ENCODE data around the gene DLG4.
"Not testable (repeated sequence)": the region's sequence is repeated elsewhere in the genome, so short reads cannot be mapped to it uniquely, and the experiment has no call there.

GRCh38 chr17:7159571-7159970 is 60.1 kb downstream of the DLG4 start:
- TF ChIP-seq, protein P1, sequence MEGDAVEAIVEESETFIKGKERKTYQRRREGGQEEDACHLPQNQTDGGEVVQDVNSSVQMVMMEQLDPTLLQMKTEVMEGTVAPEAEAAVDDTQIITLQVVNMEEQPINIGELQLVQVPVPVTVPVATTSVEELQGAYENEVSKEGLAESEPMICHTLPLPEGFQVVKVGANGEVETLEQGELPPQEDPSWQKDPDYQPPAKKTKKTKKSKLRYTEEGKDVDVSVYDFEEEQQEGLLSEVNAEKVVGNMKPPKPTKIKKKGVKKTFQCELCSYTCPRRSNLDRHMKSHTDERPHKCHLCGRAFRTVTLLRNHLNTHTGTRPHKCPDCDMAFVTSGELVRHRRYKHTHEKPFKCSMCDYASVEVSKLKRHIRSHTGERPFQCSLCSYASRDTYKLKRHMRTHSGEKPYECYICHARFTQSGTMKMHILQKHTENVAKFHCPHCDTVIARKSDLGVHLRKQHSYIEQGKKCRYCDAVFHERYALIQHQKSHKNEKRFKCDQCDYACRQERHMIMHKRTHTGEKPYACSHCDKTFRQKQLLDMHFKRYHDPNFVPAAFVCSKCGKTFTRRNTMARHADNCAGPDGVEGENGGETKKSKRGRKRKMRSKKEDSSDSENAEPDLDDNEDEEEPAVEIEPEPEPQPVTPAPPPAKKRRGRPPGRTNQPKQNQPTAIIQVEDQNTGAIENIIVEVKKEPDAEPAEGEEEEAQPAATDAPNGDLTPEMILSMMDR (IDR thresholded peaks at IDR 0.05; ENCODE audit: low read depth, low read length, poor library complexity, severe bottlenecking) = not testable (repeated sequence)
- TF ChIP-seq EZH2phosphoT487 (IDR thresholded peaks at IDR 0.05; ENCODE audit: borderline replicate concordance, low read length) = not testable (repeated sequence)

Data from DOHH2 (cell line).